ENCODE results near the gene KRTAP19-3. TPM values are rescaled to one million over a fixed set of nuclear protein-coding genes. Genes with fewer than 3 reads are reported as not detected.
"Not testable (repeated sequence)": the region's sequence is repeated elsewhere in the genome, so short reads cannot be mapped to it uniquely, and the experiment has no call there.

Gene KRTAP19-3
- total RNA-seq: not detected
- long read RNA-seq: 0 reads

- intact Hi-C loops (cut with DNase I): no loop called here
- DNase-seq (ENCODE audit: low spot score): no peak
Measured at GRCh38 chr21:30491963-30492428, at the start of gene KRTAP19-3. TSS of gene KRTAP19-3 (minus strand) at chr21:30492013. CDS start at chr21:30491957, 56 bp downstream.

DNA sequence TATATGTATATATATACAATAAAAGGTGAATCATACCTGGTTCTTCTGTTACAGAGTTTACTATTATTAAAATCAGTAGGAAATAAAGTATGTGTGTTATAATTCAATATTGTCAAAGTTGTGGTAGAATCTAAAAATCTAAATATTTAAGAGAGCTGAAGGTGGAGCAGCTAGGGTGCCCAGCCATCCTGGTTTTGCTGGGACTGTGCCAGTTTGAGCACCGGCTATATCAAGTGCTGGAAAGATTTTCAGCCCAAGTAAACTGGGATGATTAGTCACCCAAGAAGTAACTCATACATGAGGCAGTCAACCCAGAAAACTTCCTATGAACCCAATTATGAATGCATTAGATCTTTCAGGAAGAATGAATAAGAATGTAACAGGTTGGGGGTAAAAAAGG lies 27.1 kb upstream of the KRTAP19-3 start:
- no peak for DNase-seq (ENCODE audit: low spot score)
- intact Hi-C loops (cut with DNase I): no loop called here

DNA sequence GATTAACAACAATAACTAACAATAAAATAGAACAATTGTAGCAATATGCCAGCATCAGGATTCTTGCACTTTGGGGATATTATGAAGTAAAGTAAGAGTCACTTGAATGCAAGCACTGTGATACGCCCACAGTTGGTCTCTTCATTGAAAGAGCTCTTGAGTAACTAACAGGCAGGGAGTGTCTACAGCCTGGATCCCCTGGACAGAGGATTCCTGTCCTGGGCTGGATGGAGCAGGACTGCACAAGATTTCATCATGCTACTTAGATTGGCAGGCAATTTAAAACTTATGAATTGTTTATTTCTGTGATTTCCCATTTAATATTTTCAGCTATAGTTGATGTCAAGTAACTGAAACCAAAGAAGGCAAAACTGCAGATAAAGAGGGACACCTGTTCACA lies 23.9 kb upstream of the KRTAP19-3 start:
- intact Hi-C loops (cut with DNase I): no loop called here
- no peak for DNase-seq (ENCODE audit: low spot score)

GRCh38 chr21:30505621-30506205 lies 13.9 kb upstream of the KRTAP19-3 start:
- DNase-seq (ENCODE audit: low spot score); intact Hi-C loops (cut with DNase I): not testable (repeated sequence)

- no peak for DNase-seq (ENCODE audit: low spot score)
- intact Hi-C loops (cut with DNase I): no loop called here
Measured at GRCh38 chr21:30502041-30502440, 10.2 kb upstream of the KRTAP19-3 start, which contains the start of gene KRTAP19-5. TSS of gene KRTAP19-5 (minus strand) at chr21:30502141. CDS start at chr21:30502090, 51 bp downstream.

DNA sequence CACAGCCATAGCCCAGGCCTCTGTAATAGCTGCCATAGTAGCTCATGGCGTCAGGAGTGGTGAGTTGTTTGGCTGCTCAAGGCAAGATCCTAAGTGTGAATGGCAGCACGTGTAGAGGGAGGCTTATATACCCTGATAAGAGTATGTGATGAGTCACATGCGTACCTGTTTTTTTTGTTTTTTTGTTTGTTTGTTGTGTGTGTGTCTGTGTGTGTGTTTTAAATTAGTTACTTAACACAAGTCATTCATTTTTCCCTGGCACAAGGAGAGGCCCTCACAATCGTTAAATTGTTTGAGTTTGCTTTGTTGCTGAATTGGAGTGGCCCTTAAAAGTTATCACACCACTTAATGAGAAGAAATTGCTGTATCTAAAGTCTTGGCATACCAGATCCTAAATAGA lies 5.3 kb upstream of the KRTAP19-3 start, which contains the start of gene KRTAP19-4:
Gene KRTAP19-4 (minus strand): TSS at position 101 of the 400 bp plus-strand sequence. CDS start 55 bp downstream, at position 46.
- no peak for DNase-seq (ENCODE audit: low spot score)
- intact Hi-C loops (cut with DNase I): no loop called here

GRCh38 chr21:30487336-30487735 lies 4.5 kb downstream of the KRTAP19-3 start, which contains the start of gene KRTAP19-2:
TSS of gene KRTAP19-2 (minus strand) at chr21:30487436. CDS start at chr21:30487348, 88 bp downstream.
- DNase-seq (ENCODE audit: low spot score): no peak
- intact Hi-C loops (cut with DNase I): no loop called here

- no peak for DNase-seq (ENCODE audit: low spot score)
- intact Hi-C loops (cut with DNase I): no loop called here
Measured at GRCh38 chr21:30486180-30486579, 5.6 kb downstream of the KRTAP19-3 start.

GRCh38 chr21:30482130-30482529 lies 9.7 kb downstream of the KRTAP19-3 start:
- intact Hi-C loops (cut with DNase I): no loop called here
- no peak for DNase-seq (ENCODE audit: low spot score)

- intact Hi-C loops (cut with DNase I): no loop called here
- no peak for DNase-seq (ENCODE audit: low spot score)
Measured at GRCh38 chr21:30480145-30480544, 11.7 kb downstream of the KRTAP19-3 start, which contains the start of gene KRTAP19-1. TSS of gene KRTAP19-1 (minus strand) at chr21:30480367. CDS start at chr21:30480317, 50 bp downstream.

DNA sequence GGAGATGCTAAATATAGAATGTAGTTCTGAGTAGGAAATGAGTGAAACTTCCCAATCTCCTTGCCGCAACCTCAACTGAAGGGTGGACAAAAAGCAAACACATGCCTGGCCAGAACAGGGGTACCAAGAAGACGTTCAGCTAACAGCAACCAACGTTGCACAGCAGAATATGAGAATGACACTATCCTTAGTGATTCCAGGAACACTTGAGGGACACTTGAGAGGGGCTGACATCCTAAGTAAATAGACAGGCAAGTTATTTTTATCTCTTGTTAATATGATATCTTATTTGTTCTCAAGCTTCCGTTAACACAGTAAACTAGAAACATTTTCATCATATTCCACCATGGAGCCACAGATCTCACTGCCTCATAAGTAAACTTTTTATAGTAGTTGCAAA lies 12.6 kb downstream of the KRTAP19-3 start:
- no peak for DNase-seq (ENCODE audit: low spot score)
- intact Hi-C loops (cut with DNase I): no loop called here

- no peak for DNase-seq (ENCODE audit: low spot score)
- intact Hi-C loops (cut with DNase I): no loop called here
Measured at GRCh38 chr21:30478004-30478403, 13.8 kb downstream of the KRTAP19-3 start.

- intact Hi-C loops (cut with DNase I): no loop called here
- no peak for DNase-seq (ENCODE audit: low spot score)
Measured at GRCh38 chr21:30468900-30469714, 22.7 kb downstream of the KRTAP19-3 start.

GRCh38 chr21:30463713-30464112 lies 28.1 kb downstream of the KRTAP19-3 start:
- DNase-seq (ENCODE audit: low spot score): no peak

GRCh38 chr21:30448514-30448913 lies 43.3 kb downstream of the KRTAP19-3 start:
- no peak for DNase-seq (ENCODE audit: low spot score)
- intact Hi-C loops (cut with DNase I): loop anchor here (10.0 kb wide), 1 partner anchor 636 kb away; no protein-coding TSS in a partner anchor

More at GRCh38 chr21:30463713-30464112, 28.1 kb downstream of the KRTAP19-3 start:
- intact Hi-C loops (cut with DNase I): no loop called here

DNA sequence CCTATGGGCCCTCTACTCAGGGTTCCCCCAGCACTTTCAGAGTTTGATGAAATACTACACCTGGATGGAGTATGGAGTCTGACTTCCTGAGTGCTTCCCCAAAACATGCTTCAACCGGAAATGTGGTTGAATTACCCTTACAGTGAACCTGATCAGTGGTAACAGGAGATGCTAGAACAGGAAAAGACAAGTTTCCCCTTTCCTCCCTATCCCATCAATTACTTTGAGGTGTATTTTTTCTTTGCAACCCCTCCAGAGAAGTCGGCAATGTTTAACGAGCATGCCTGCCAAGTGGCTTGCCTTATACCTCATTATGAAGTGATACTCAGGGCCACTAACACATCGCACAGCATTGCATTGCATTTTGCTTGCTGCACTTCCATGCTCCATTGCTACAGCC lies 44.8 kb downstream of the KRTAP19-3 start:
- intact Hi-C loops (cut with DNase I): loop anchor here (10.0 kb wide), 1 partner anchor 638 kb away; no protein-coding TSS in a partner anchor
- DNase-seq (ENCODE audit: low spot score): no peak

DNA sequence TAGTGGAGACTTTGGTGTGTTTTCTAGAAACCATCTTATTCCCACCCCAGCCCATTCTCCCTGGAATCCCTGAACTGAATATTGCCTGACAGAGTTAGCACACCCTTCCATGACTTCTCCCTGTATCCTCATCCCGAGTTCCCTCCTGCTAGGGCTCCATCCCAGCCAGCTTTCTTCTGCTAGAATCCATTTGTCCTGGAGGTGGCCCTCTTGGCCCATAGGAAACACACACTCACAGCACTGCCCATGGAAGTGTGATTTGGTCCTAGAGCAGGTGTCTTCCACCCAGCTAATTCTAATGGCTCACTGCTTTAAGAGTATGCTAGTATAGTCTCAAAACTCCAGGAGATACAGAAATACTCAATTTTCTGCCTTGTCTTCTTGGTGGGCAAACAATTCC lies 47.6 kb downstream of the KRTAP19-3 start:
- DNase-seq (ENCODE audit: low spot score): no peak
- intact Hi-C loops (cut with DNase I): loop anchor here (5.0 to 10.0 kb wide), 2 partner anchors 288 to 641 kb away; no protein-coding TSS in a partner anchor

DNA sequence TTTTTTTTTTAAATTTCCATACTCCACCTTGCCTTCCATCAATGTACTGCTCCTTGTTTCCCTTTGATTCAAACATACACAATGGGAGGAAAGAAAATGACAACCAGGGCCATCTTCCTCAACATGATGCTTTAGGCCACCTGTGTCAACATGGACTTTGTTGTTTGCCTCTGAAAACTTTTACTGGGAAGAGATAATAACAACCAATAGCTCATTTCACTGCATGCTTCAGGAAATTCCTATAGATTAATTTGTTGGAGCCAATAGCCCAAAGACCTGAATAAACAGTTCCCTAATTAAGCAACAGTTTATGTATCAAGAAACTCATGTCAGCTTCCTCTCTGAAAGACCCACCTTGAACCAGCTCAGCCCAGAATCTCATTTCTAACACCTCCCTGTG lies 48.6 kb downstream of the KRTAP19-3 start:
- DNase-seq (ENCODE audit: low spot score): no peak
- intact Hi-C loops (cut with DNase I): loop anchor here (5.0 to 10.0 kb wide), 2 partner anchors 289 to 642 kb away; no protein-coding TSS in a partner anchor
